Measurements from ENCODE around the gene BHMT. TPM values are rescaled to one million over a fixed set of nuclear protein-coding genes. Genes with fewer than 3 reads are reported as not detected.
"Not testable (repeated sequence)": the region's sequence is repeated elsewhere in the genome, so short reads cannot be mapped to it uniquely, and the experiment has no call there.

Gene BHMT
- total RNA-seq, 1 donor from 2014 or later, result not detected

- DNase-seq (ENCODE audit: low read depth, low spot score), result no peak
Measured at GRCh38 chr5:79171635-79172245, 60.1 kb downstream of the BHMT start.

- DNase-seq (ENCODE audit: low read depth, low spot score), result no peak
Measured at GRCh38 chr5:79172269-79172668, 60.7 kb downstream of the BHMT start.

GRCh38 chr5:79173626-79174025 lies 62.0 kb downstream of the BHMT start:
- no peak for DNase-seq (ENCODE audit: low read depth, low spot score)

GRCh38 chr5:79180449-79180848 lies 68.8 kb downstream of the BHMT start:
- DNase-seq (ENCODE audit: low read depth, low spot score), result not testable (repeated sequence)

GRCh38 chr5:79181419-79182022 lies 69.9 kb downstream of the BHMT start:
- DNase-seq (ENCODE audit: low read depth, low spot score), result no peak

Other genes starting within 250 kb of the BHMT start
- gene ARSB, start 126.5 kb upstream of the BHMT start, total RNA-seq, result 10.4 and 15.3 TPM in 2 replicates
- 0.20 and 0.25 TPM in 2 replicates for gene DMGDH, start 42.1 kb upstream of the BHMT start, total RNA-seq
- 0.13 and 2.5 TPM in 2 replicates for gene BHMT2, start 42.0 kb upstream of the BHMT start, total RNA-seq
- gene JMY, start 124.3 kb downstream of the BHMT start, total RNA-seq, result 8.9 and 10.7 TPM in 2 replicates